WTC11 (cell line): ENCODE measurements around the gene GALNT9. TPM values are rescaled to one million over a fixed set of nuclear protein-coding genes. Genes with fewer than 3 reads are reported as not detected.

Experiments used
- ATAC-seq: fragments of 200-7000 bp; cut with Tn5 transposase; 2 replicates; pipeline ENCODE4 v1.10.0; 2021; ENCODE audit warnings: mild to moderate bottlenecking, moderate library complexity
- CTCF ChIA-PET: fragments of 300-600 bp; sonication (Branson Sonifier 250); formaldehyde crosslinking; loops from one replicate; lab custom pipeline; 2021; ENCODE audit warnings: antibody characterized with exemption; lab: Charles Lee
- POLR2A ChIA-PET: fragments of 350-600 bp; sonication (Branson Sonifier 250); formaldehyde crosslinking; loops from one replicate; lab custom pipeline; 2021; ENCODE audit warnings: antibody characterized with exemption; lab: Charles Lee
- DNase-seq: peaks from one replicate; pipeline ENCODE4 v3.0.0; 2021; ENCODE audit warnings: low spot score
- H3K27ac Mint-ChIP-seq: 2 replicates; pipeline ENCODE4 v1.8.0; 2021; ENCODE audit warnings: mixed read lengths
- H3K27me3 Mint-ChIP-seq: 2 replicates; pipeline ENCODE4 v1.8.0; 2021; ENCODE audit warnings: low read depth, mild to moderate bottlenecking, moderate library complexity, mixed read lengths
- H3K36me3 Mint-ChIP-seq: 2 replicates; pipeline ENCODE4 v1.8.0; 2021; ENCODE audit warnings: mixed read lengths
- H3K4me1 Mint-ChIP-seq: 2 replicates; pipeline ENCODE4 v1.8.0; 2022; ENCODE audit warnings: mixed read lengths
- H3K4me3 Mint-ChIP-seq: 2 replicates; pipeline ENCODE4 v1.8.0; 2021; ENCODE audit warnings: mild to moderate bottlenecking, moderate library complexity, mixed read lengths
- H3K9me3 Mint-ChIP-seq: 2 replicates; pipeline ENCODE4 v1.8.0; 2021; ENCODE audit warnings: mixed read lengths
- ELF4 ChIP-seq: sonication (generic); formaldehyde crosslinking; IDR thresholded peaks from 2 replicates; pipeline ENCODE4 v1.8.1; 2022; ENCODE audit warnings: low read depth, mild to moderate bottlenecking, moderate library complexity, missing genetic modification reagents
- EMX1 ChIP-seq: fragments of 250-450 bp; sonication (Bioruptor Pico); IDR thresholded peaks from 2 replicates; pipeline ENCODE4 v1.8.0; 2021; ENCODE audit warnings: mild to moderate bottlenecking
- KAT7 ChIP-seq: sonication (generic); formaldehyde crosslinking; IDR thresholded peaks from 2 replicates; pipeline ENCODE4 v1.8.1; 2023; ENCODE audit warnings: missing genetic modification reagents, mild to moderate bottlenecking, borderline replicate concordance
- MYBL2 ChIP-seq: sonication (generic); formaldehyde crosslinking; IDR thresholded peaks from 2 replicates; pipeline ENCODE4 v1.8.1; 2023; ENCODE audit warnings: mild to moderate bottlenecking, moderate library complexity, missing genetic modification reagents
- RORB ChIP-seq: fragments of 250-450 bp; sonication (Bioruptor Pico); IDR thresholded peaks from 2 replicates; pipeline ENCODE4 v1.9.0; 2021; ENCODE audit warnings: mild to moderate bottlenecking
- TEAD1 ChIP-seq: sonication (generic); formaldehyde crosslinking; IDR thresholded peaks from 2 replicates; pipeline ENCODE4 v1.8.0; 2022; ENCODE audit warnings: mild to moderate bottlenecking, missing genetic modification reagents
- ZBTB21 ChIP-seq: sonication (generic); formaldehyde crosslinking; IDR thresholded peaks from 2 replicates; pipeline ENCODE4 v1.8.1; 2023; ENCODE audit warnings: mild to moderate bottlenecking, missing genetic modification reagents, borderline replicate concordance
- ZNF263 ChIP-seq: sonication (generic); formaldehyde crosslinking; IDR thresholded peaks from 2 replicates; pipeline ENCODE4 v1.8.1; 2022; ENCODE audit warnings: low read depth, mild to moderate bottlenecking, moderate library complexity, missing genetic modification reagents
- ZNF416 ChIP-seq: fragments of 250-450 bp; sonication (Bioruptor Pico); IDR thresholded peaks from 2 replicates; pipeline ENCODE4 v1.9.0; 2021; ENCODE audit warnings: mild to moderate bottlenecking, inconsistent platforms
- ZNF423 ChIP-seq: fragments of 250-450 bp; sonication (Bioruptor Pico); IDR thresholded peaks from 2 replicates; pipeline ENCODE4 v2.1.2; 2022; ENCODE audit warnings: mild to moderate bottlenecking, moderate library complexity
- total RNA-seq: library from RNA; stranded (reverse); gene quantifications from 3 replicates; pipeline ENCODE4 v1.2.3, GENCODE V29; 2021
- TF ChIP-seq, protein P1 (sequence below): sonication (generic); formaldehyde crosslinking; IDR thresholded peaks from 2 replicates; pipeline ENCODE4 v1.8.0; 2022; ENCODE audit warnings: missing genetic modification reagents
- TF ChIP-seq, protein P2 (sequence below): sonication (generic); formaldehyde crosslinking; IDR thresholded peaks from 2 replicates; pipeline ENCODE4 v1.8.1; 2023; ENCODE audit warnings: mild to moderate bottlenecking, missing genetic modification reagents, moderate library complexity
- TF ChIP-seq, protein P3 (sequence below): sonication (generic); formaldehyde crosslinking; IDR thresholded peaks from 2 replicates; pipeline ENCODE4 v1.8.1; 2022; ENCODE audit warnings: mild to moderate bottlenecking, moderate library complexity, missing genetic modification reagents
- TF ChIP-seq, protein P4 (sequence below): fragments of 250-450 bp; sonication (Bioruptor Pico); IDR thresholded peaks from 2 replicates; pipeline ENCODE4 v1.8.0; 2021; ENCODE audit warnings: mild to moderate bottlenecking
- TF ChIP-seq, protein P5 (sequence below): fragments of 250-450 bp; sonication (Bioruptor Pico); IDR thresholded peaks from 2 replicates; pipeline ENCODE4 v1.9.0; 2021; ENCODE audit warnings: mild to moderate bottlenecking
- TF ChIP-seq, protein P6 (sequence below): sonication (generic); formaldehyde crosslinking; IDR thresholded peaks from 2 replicates; pipeline ENCODE4 v1.8.1; 2023; ENCODE audit warnings: mild to moderate bottlenecking, missing genetic modification reagents

The GALNT9 gene
- total RNA-seq, 1 experiment from 2014 or later, result 0.90 TPM

DNA sequence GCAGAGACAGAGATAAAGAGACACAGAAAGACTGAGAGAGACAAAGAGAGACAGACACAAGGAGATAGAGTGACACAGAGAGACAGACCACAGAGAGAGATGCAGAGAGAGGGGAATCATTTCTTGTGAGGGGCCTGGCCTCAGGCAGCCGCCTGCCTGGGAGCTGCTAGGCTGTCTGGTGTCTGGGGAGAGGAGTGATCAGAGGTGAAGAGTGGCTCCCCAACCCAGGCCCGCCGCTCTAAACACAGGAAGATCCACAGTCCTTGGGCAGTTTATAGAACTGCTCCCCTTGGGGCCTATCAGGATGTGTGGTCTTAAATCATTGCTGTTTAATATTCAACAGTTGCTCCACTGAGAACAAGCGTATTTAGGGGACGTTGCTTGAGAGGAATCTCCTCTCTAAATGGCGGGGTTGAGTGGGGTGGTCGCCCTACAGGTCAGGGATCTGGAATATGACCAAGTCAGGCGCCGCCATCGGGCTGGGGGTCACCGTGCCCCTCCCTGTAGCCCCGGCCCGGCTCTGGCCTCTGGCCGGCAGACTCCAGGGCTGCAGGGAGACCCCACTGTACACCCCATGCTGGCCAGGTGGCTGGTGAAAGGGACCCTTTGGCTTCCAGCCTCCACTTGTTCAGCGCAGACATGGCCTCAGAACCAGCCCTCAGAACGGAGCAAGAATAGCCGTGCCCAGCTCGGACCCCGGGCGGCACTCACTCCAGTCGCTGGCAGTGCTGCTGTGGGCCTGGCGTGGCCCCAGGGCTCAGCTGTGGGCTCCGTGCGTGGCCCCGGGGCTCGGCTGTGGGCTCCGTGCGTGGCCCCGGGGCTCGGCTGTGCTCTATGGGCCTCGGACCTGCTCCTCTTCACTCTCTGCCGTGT is 89.4 kb downstream of the GALNT9 start:
- no peak overlapping the region for H3K27ac Mint-ChIP-seq

More for the DNA sequence above, 89.4 kb downstream of the GALNT9 start:
- no peaks in the 10 kb centered on the region for H3K36me3 Mint-ChIP-seq
- DNase-seq (no peak), ATAC-seq (no peak)
- TF ChIP-seq ZNF423 (CRISPR knock-in tag) (no peak), TEAD1 (CRISPR knock-in tag) (no peak), ZBTB21 (no peak), RORB (CRISPR knock-in tag) (no peak), ZNF416 (CRISPR knock-in tag) (no peak), ELF4 (CRISPR knock-in tag) (no peak), KAT7 (no peak), EMX1 (CRISPR knock-in tag) (no peak), ZNF263 (CRISPR knock-in tag) (no peak), MYBL2 (CRISPR knock-in tag) (no peak)
- TF ChIP-seq, protein P1, sequence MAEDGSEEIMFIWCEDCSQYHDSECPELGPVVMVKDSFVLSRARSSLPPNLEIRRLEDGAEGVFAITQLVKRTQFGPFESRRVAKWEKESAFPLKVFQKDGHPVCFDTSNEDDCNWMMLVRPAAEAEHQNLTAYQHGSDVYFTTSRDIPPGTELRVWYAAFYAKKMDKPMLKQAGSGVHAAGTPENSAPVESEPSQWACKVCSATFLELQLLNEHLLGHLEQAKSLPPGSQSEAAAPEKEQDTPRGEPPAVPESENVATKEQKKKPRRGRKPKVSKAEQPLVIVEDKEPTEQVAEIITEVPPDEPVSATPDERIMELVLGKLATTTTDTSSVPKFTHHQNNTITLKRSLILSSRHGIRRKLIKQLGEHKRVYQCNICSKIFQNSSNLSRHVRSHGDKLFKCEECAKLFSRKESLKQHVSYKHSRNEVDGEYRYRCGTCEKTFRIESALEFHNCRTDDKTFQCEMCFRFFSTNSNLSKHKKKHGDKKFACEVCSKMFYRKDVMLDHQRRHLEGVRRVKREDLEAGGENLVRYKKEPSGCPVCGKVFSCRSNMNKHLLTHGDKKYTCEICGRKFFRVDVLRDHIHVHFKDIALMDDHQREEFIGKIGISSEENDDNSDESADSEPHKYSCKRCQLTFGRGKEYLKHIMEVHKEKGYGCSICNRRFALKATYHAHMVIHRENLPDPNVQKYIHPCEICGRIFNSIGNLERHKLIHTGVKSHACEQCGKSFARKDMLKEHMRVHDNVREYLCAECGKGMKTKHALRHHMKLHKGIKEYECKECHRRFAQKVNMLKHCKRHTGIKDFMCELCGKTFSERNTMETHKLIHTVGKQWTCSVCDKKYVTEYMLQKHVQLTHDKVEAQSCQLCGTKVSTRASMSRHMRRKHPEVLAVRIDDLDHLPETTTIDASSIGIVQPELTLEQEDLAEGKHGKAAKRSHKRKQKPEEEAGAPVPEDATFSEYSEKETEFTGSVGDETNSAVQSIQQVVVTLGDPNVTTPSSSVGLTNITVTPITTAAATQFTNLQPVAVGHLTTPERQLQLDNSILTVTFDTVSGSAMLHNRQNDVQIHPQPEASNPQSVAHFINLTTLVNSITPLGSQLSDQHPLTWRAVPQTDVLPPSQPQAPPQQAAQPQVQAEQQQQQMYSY, result no peak
- TF ChIP-seq, protein P2, sequence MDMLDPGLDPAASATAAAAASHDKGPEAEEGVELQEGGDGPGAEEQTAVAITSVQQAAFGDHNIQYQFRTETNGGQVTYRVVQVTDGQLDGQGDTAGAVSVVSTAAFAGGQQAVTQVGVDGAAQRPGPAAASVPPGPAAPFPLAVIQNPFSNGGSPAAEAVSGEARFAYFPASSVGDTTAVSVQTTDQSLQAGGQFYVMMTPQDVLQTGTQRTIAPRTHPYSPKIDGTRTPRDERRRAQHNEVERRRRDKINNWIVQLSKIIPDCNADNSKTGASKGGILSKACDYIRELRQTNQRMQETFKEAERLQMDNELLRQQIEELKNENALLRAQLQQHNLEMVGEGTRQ (CRISPR knock-in tag), result no peak
- TF ChIP-seq, protein P3, sequence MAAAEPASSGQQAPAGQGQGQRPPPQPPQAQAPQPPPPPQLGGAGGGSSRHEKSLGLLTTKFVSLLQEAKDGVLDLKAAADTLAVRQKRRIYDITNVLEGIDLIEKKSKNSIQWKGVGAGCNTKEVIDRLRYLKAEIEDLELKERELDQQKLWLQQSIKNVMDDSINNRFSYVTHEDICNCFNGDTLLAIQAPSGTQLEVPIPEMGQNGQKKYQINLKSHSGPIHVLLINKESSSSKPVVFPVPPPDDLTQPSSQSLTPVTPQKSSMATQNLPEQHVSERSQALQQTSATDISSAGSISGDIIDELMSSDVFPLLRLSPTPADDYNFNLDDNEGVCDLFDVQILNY (CRISPR knock-in tag), result no peak
- TF ChIP-seq, protein P4, sequence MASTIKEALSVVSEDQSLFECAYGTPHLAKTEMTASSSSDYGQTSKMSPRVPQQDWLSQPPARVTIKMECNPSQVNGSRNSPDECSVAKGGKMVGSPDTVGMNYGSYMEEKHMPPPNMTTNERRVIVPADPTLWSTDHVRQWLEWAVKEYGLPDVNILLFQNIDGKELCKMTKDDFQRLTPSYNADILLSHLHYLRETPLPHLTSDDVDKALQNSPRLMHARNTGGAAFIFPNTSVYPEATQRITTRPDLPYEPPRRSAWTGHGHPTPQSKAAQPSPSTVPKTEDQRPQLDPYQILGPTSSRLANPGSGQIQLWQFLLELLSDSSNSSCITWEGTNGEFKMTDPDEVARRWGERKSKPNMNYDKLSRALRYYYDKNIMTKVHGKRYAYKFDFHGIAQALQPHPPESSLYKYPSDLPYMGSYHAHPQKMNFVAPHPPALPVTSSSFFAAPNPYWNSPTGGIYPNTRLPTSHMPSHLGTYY (CRISPR knock-in tag), result no peak
- TF ChIP-seq, protein P5, sequence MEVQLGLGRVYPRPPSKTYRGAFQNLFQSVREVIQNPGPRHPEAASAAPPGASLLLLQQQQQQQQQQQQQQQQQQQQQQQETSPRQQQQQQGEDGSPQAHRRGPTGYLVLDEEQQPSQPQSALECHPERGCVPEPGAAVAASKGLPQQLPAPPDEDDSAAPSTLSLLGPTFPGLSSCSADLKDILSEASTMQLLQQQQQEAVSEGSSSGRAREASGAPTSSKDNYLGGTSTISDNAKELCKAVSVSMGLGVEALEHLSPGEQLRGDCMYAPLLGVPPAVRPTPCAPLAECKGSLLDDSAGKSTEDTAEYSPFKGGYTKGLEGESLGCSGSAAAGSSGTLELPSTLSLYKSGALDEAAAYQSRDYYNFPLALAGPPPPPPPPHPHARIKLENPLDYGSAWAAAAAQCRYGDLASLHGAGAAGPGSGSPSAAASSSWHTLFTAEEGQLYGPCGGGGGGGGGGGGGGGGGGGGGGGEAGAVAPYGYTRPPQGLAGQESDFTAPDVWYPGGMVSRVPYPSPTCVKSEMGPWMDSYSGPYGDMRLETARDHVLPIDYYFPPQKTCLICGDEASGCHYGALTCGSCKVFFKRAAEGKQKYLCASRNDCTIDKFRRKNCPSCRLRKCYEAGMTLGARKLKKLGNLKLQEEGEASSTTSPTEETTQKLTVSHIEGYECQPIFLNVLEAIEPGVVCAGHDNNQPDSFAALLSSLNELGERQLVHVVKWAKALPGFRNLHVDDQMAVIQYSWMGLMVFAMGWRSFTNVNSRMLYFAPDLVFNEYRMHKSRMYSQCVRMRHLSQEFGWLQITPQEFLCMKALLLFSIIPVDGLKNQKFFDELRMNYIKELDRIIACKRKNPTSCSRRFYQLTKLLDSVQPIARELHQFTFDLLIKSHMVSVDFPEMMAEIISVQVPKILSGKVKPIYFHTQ (CRISPR knock-in tag), result no peak
- TF ChIP-seq, protein P6, sequence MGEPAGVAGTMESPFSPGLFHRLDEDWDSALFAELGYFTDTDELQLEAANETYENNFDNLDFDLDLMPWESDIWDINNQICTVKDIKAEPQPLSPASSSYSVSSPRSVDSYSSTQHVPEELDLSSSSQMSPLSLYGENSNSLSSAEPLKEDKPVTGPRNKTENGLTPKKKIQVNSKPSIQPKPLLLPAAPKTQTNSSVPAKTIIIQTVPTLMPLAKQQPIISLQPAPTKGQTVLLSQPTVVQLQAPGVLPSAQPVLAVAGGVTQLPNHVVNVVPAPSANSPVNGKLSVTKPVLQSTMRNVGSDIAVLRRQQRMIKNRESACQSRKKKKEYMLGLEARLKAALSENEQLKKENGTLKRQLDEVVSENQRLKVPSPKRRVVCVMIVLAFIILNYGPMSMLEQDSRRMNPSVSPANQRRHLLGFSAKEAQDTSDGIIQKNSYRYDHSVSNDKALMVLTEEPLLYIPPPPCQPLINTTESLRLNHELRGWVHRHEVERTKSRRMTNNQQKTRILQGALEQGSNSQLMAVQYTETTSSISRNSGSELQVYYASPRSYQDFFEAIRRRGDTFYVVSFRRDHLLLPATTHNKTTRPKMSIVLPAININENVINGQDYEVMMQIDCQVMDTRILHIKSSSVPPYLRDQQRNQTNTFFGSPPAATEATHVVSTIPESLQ (CRISPR knock-in tag), result no peak
- ChIA-PET POLR2A (no interaction called here), CTCF (no interaction called here)
- peaks cover 21% of the 10 kb centered on the region for H3K27me3 Mint-ChIP-seq
- H3K4me1 Mint-ChIP-seq, result no peaks in the 10 kb centered on the region
- H3K9me3 Mint-ChIP-seq, result peaks cover 19% of the 10 kb centered on the region
- H3K4me3 Mint-ChIP-seq, result no peak overlapping the region
